Epithelial cell of esophagus (primary cell): ENCODE measurements around the gene MYBPC3.

Experiments used
- DNase-seq: peaks from one replicate; pipeline ENCODE4 v3.0.0; 2010; ENCODE audit warnings: low read depth
- H3K4me3 ChIP-seq: 2 replicates; pipeline ENCODE4 v1.5.1; 2011; ENCODE audit warnings: mild to moderate bottlenecking, low read length, control low read depth
- CTCF ChIP-seq: IDR thresholded peaks from 2 replicates; pipeline ENCODE4 v1.5.1; 2011; ENCODE audit warnings: low read depth, mild to moderate bottlenecking, low read length, control low read depth, inconsistent platforms; ENCODE audit not compliant: insufficient read depth; ENCODE audit errors: missing control alignments

The MYBPC3 gene

GRCh38 chr11:47284151-47284550 lies 68.4 kb downstream of the MYBPC3 start:
- H3K4me3 ChIP-seq: no peak overlapping the region
- DNase-seq: no peak
- no peak for TF ChIP-seq CTCF

GRCh38 chr11:47282462-47282861 lies 70.0 kb downstream of the MYBPC3 start:
- H3K4me3 ChIP-seq: no peak overlapping the region
- no peak for TF ChIP-seq CTCF
- DNase-seq: no peak
